ENCODE measurements around the gene GBX2.

- TF ChIP-seq CTCF (IDR thresholded peaks at IDR 0.05) (no peak), POLR2A (IDR thresholded peaks at IDR 0.05) (no peak)
Observed at GRCh38 chr2:236119003-236119402, 49.2 kb downstream of the GBX2 start.

Data from uterus (tissue), 2 donors.